ENCODE data around the gene HNRNPCL4. TPM values are rescaled to one million over a fixed set of nuclear protein-coding genes. Genes with fewer than 3 reads are reported as not detected.
"Not testable (repeated sequence)": the region's sequence is repeated elsewhere in the genome, so short reads cannot be mapped to it uniquely, and the experiment has no call there.

HNRNPCL4 gene
- under 1 TPM in 1 of 12 donors, not detected in 11; 0.24 TPM for polyA plus RNA-seq (ENCODE audit: insufficient read length in 12 of 12)
- long read RNA-seq, donor 1 = 0 reads
- long read RNA-seq, donor 2 = 0 reads
- long read RNA-seq, donor 3 = 0 reads
- long read RNA-seq, donor 4 = 0 reads
- long read RNA-seq, donor 5 = 0 reads
- long read RNA-seq, donor 6 = 0 reads
- long read RNA-seq, donor 7 = 0 reads
- long read RNA-seq, donor 8 = 0 reads
- long read RNA-seq, donor 9 = 0 reads
- long read RNA-seq, donor 10 = 0 reads
- long read RNA-seq, donor 11 = 0 reads

DNA sequence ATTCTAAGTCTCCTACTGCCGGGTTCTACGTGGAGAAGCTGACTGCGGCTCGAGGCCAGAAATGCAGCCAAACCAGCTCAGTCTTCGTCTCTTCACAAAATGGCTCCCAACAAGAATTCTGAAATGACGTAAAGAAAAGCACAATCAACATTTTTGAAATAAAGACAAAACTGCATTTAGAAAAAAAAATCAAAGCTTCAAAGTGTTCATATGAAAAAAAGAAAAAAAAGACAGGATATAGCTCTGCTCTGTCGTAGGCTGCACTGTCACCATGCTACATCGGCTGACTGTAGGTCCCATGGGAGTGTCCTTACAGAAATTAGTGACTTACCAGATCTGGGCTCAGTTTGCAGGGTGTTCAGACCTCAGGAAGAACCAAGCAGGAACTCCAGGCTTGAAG, at the start of gene HNRNPCL4:
Gene HNRNPCL4 (minus strand): TSS at position 101 of the 400 bp plus-strand sequence. CDS start 164 bp downstream, outside the sequence.
- DNase-seq = not testable (repeated sequence)

GRCh38 chr1:13208712-13209111, 43.3 kb upstream of the HNRNPCL4 start:
- not testable (repeated sequence) for DNase-seq

- not testable (repeated sequence) for DNase-seq
Observed at GRCh38 chr1:13201309-13201708, 35.9 kb upstream of the HNRNPCL4 start, which contains the start of gene PRAMEF13. Gene PRAMEF13, minus strand, starts transcription at chr1:13201409. Its CDS starts 1,820 bp downstream, at chr1:13199589.

DNA sequence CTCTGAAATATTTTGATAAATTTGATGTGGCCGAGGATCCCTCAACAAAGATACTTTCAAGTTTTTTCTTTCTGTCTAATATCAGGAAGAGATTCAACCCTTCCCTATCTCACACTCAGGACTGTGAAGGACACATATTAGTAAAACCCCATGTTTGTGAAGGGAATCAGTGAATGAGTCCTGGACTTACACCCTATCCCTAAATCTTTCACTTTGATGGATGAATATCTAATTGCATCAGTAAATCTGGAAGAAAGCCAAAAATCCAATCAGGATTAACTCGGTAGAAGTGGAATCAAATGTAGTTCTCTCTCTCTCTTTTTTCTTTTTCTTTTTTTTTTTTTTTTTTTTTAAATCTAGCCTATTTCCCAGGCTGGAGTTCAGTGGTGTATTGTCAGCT, 6.1 kb upstream of the HNRNPCL4 start, which contains the start of gene PRAMEF9:
Gene PRAMEF9 (plus strand): TSS at position 301 of the 400 bp plus-strand sequence. CDS start 3,433 bp downstream, outside the sequence.
- DNase-seq = not testable (repeated sequence)

DNA sequence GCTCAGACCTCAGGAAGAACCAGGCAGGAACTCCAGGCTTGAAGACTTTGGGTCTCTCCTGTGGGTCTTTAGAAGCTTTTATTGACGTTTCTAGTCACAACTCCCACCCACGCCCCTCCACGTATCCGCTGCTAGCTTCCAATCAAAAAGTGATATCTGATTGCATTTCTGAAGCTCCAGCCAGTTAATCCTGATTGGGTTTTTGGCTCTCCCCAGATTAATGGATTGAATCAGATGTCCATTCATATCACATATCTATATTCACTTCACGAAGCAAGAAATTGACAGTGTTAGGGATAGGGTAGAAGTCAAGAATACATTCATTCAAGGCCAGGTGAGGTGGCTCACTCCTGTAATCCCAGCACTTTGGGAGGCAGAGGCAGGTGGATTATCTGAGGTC, 9.5 kb downstream of the HNRNPCL4 start, which contains the start of gene PRAMEF26:
Gene PRAMEF26 (minus strand): TSS at position 101 of the 400 bp plus-strand sequence. CDS start 2,914 bp downstream, outside the sequence.
- DNase-seq = not testable (repeated sequence)

DNA sequence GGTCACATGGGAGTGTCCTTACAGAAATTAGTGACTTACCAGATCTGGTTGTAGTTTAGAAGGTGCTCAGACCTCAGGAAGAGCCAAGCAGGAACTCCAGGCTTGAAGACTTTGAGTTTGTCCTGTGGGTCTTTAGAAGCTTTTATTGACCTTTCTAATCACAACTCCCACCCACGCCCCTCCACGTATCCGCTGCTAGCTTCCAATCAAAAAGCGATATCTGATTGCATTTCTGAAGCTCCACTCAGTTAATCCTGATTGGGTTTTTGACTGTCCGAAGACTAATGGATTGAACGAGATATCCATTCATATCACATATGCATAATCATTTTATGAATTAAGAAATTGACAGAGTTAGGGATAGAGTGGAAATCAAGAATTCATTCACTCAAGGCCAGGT, 48.7 kb downstream of the HNRNPCL4 start, which contains the start of gene HNRNPCL2:
Gene HNRNPCL2 (minus strand): TSS at position 101 of the 400 bp plus-strand sequence. CDS start 454 bp downstream, outside the sequence.
- not testable (repeated sequence) for DNase-seq

Other genes with a start within 250 kb of the HNRNPCL4 start
- not detected for gene PRAMEF7, start 249.0 kb downstream of the HNRNPCL4 start, polyA plus RNA-seq (ENCODE audit: insufficient read length in 12 of 12)
- gene PRAMEF6, start 218.1 kb downstream of the HNRNPCL4 start, polyA plus RNA-seq (ENCODE audit: insufficient read length in 12 of 12) = not detected
- gene PRAMEF27, start 109.1 kb downstream of the HNRNPCL4 start, polyA plus RNA-seq (ENCODE audit: insufficient read length in 12 of 12) = not detected
- not detected for gene HNRNPCL3, start 104.9 kb downstream of the HNRNPCL4 start, polyA plus RNA-seq (ENCODE audit: insufficient read length in 12 of 12)
- gene PRAMEF25, start 94.9 kb downstream of the HNRNPCL4 start, polyA plus RNA-seq (ENCODE audit: insufficient read length in 12 of 12) = not detected
- under 1 TPM in 1 of 12 donors, not detected in 11; 0.34 TPM for gene HNRNPCL2, start 48.8 kb downstream of the HNRNPCL4 start, polyA plus RNA-seq (ENCODE audit: insufficient read length in 12 of 12)
- not detected for gene PRAMEF26, start 9.6 kb downstream of the HNRNPCL4 start, polyA plus RNA-seq (ENCODE audit: insufficient read length in 12 of 12)
- gene PRAMEF9, start 6.2 kb upstream of the HNRNPCL4 start, polyA plus RNA-seq (ENCODE audit: insufficient read length in 12 of 12) = not detected
- not detected for gene PRAMEF13, start 35.8 kb upstream of the HNRNPCL4 start, polyA plus RNA-seq (ENCODE audit: insufficient read length in 12 of 12)
- gene PRAMEF18, start 60.5 kb upstream of the HNRNPCL4 start, polyA plus RNA-seq (ENCODE audit: insufficient read length in 12 of 12) = not detected
- not detected for gene PRAMEF5, start 88.6 kb upstream of the HNRNPCL4 start, polyA plus RNA-seq (ENCODE audit: insufficient read length in 12 of 12)
- gene PRAMEF8, start 119.5 kb upstream of the HNRNPCL4 start, polyA plus RNA-seq (ENCODE audit: insufficient read length in 12 of 12) = not detected
- not detected for gene PRAMEF33, start 137.9 kb upstream of the HNRNPCL4 start, polyA plus RNA-seq (ENCODE audit: insufficient read length in 12 of 12)
- not detected for gene PRAMEF15, start 149.9 kb upstream of the HNRNPCL4 start, polyA plus RNA-seq (ENCODE audit: insufficient read length in 12 of 12)
- not detected for gene PRAMEF14, start 181.5 kb upstream of the HNRNPCL4 start, polyA plus RNA-seq (ENCODE audit: insufficient read length in 12 of 12)
- gene PRAMEF19, start 206.3 kb upstream of the HNRNPCL4 start, polyA plus RNA-seq (ENCODE audit: insufficient read length in 12 of 12) = not detected
- not detected for gene PRAMEF17, start 224.0 kb upstream of the HNRNPCL4 start, polyA plus RNA-seq (ENCODE audit: insufficient read length in 12 of 12)
- gene PRAMEF20, start 244.8 kb upstream of the HNRNPCL4 start, polyA plus RNA-seq (ENCODE audit: insufficient read length in 12 of 12) = under 1 TPM in 1 of 12 donors, not detected in 11; 0.16 TPM